MM.1S (cell line): Measurements from ENCODE around the gene WBP1L.

Experiments used
- DNase-seq: peaks from one replicate; pipeline ENCODE4 v3.0.0-alpha.2; 2015
- H2AFZ ChIP-seq: fragments of 300-600 bp; sonication (generic); 2 replicates; pipeline ENCODE4 v1.6.0; 2016; ENCODE audit warnings: antibody characterized with exemption, low read length
- H3F3A ChIP-seq: fragments of 300-600 bp; sonication (generic); 2 replicates; pipeline ENCODE4 v1.6.1; 2016; ENCODE audit warnings: mild to moderate bottlenecking, antibody characterized with exemption, low read length, moderate library complexity, mixed read lengths; ENCODE audit not compliant: insufficient read depth
- H3K27ac ChIP-seq: fragments of 300-600 bp; sonication (generic); 2 replicates; pipeline ENCODE4 v1.5.1; 2016; ENCODE audit warnings: mild to moderate bottlenecking, low read length
- H3K27me3 ChIP-seq: fragments of 300-600 bp; sonication (generic); replicated peaks from 2 replicates; pipeline ENCODE4 v1.6.0; 2016; ENCODE audit warnings: low read length; ENCODE audit not compliant: insufficient read depth
- H3K36me3 ChIP-seq: fragments of 300-600 bp; sonication (generic); replicated peaks from 2 replicates; pipeline ENCODE4 v1.6.1; 2016; ENCODE audit warnings: mild to moderate bottlenecking, low read length, mixed read lengths; ENCODE audit not compliant: insufficient read depth
- H3K4me1 ChIP-seq: fragments of 300-600 bp; sonication (generic); 2 replicates; pipeline ENCODE4 v1.6.1; 2016; ENCODE audit warnings: low read length, mixed read lengths
- H3K4me2 ChIP-seq: fragments of 300-600 bp; sonication (generic); 2 replicates; pipeline ENCODE4 v1.6.0; 2016; ENCODE audit warnings: low read depth, low read length
- H3K4me3 ChIP-seq: fragments of 300-600 bp; sonication (generic); 2 replicates; pipeline ENCODE4 v1.5.1; 2016; ENCODE audit warnings: low read length, mixed read lengths
- H3K79me2 ChIP-seq: fragments of 300-600 bp; sonication (generic); 2 replicates; pipeline ENCODE4 v1.6.1; 2016; ENCODE audit warnings: mixed run types, low read length, mixed read lengths
- H3K9ac ChIP-seq: fragments of 300-600 bp; sonication (generic); 2 replicates; pipeline ENCODE4 v1.6.1; 2016; ENCODE audit warnings: low read length, mixed read lengths
- H3K9me2 ChIP-seq: fragments of 300-600 bp; sonication (generic); replicated peaks from 2 replicates; pipeline ENCODE4 v1.6.1; 2016; ENCODE audit warnings: mild to moderate bottlenecking, low read length, mixed read lengths; ENCODE audit not compliant: insufficient read depth
- H3K9me3 ChIP-seq: fragments of 300-600 bp; sonication (generic); replicated peaks from 2 replicates; pipeline ENCODE4 v1.6.1; 2016; ENCODE audit warnings: mild to moderate bottlenecking, low read length, mixed read lengths; ENCODE audit not compliant: insufficient read depth
- H4K20me1 ChIP-seq: fragments of 300-600 bp; sonication (generic); 2 replicates; pipeline ENCODE4 v1.6.1; 2016; ENCODE audit warnings: mild to moderate bottlenecking, low read length, moderate library complexity, mixed read lengths; ENCODE audit not compliant: insufficient read depth
- EZH2 ChIP-seq: fragments of 300-600 bp; sonication (generic); optimal IDR thresholded peaks from 2 replicates; pipeline ENCODE3; 2017; ENCODE audit warnings: low read depth, mild to moderate bottlenecking, antibody characterized with exemption, low read length, mixed read lengths
- EZH2phosphoT487 ChIP-seq: fragments of 300-600 bp; sonication (generic); IDR thresholded peaks from 2 replicates; pipeline ENCODE4 v1.6.1; 2018; ENCODE audit warnings: antibody characterized with exemption, low read length
- TF ChIP-seq, protein P1 (sequence below): fragments of 300-600 bp; sonication (generic); IDR thresholded peaks from 2 replicates; pipeline ENCODE4 v1.5.1; 2016; ENCODE audit warnings: antibody characterized with exemption, low read length, mixed read lengths

WBP1L gene

DNA sequence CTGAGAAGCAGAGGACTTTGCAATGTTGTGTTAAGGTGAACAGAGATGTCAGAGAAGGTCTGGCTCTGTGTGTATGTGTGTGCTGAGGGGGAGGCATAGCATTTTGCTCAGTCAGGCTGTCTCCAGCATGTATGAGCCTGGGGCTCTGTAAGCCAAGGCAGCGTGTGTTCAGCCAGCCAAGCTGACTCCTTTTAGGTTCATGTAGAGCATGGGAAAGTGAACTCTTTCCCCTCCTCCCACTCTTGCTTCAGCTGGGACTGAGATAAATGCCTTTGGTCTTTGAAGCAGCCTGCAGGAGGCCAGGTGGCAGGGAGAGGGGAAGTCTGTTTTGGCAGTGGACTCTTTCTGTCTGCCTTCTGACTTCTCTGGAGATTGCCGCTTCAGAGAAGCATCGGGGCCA, 25.5 kb upstream of the WBP1L start:
- Histone ChIP-seq H3K4me3 (no peak overlapping the region), H3K4me1 (peaks cover 8% of the 10 kb centered on the region), H3K36me3 (no peaks in the 10 kb centered on the region), H3K27ac (no peak overlapping the region), H3F3A (peaks cover 20% of the 10 kb centered on the region), H3K9me3 (no peaks in the 10 kb centered on the region), H2AFZ (no peak overlapping the region), H3K9ac (no peak overlapping the region), H3K27me3 (no peaks in the 10 kb centered on the region), H3K9me2 (no peaks in the 10 kb centered on the region), H3K79me2 (peaks cover 90% of the 10 kb centered on the region), H3K4me2 (no peak overlapping the region), H4K20me1 (no peaks in the 10 kb centered on the region; the same call in 1 of the 2 replicates)
- TF ChIP-seq EZH2 (no peak), EZH2phosphoT487 (no peak)
- TF ChIP-seq, protein P1, sequence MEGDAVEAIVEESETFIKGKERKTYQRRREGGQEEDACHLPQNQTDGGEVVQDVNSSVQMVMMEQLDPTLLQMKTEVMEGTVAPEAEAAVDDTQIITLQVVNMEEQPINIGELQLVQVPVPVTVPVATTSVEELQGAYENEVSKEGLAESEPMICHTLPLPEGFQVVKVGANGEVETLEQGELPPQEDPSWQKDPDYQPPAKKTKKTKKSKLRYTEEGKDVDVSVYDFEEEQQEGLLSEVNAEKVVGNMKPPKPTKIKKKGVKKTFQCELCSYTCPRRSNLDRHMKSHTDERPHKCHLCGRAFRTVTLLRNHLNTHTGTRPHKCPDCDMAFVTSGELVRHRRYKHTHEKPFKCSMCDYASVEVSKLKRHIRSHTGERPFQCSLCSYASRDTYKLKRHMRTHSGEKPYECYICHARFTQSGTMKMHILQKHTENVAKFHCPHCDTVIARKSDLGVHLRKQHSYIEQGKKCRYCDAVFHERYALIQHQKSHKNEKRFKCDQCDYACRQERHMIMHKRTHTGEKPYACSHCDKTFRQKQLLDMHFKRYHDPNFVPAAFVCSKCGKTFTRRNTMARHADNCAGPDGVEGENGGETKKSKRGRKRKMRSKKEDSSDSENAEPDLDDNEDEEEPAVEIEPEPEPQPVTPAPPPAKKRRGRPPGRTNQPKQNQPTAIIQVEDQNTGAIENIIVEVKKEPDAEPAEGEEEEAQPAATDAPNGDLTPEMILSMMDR: no peak
- DNase-seq: no peak

DNA sequence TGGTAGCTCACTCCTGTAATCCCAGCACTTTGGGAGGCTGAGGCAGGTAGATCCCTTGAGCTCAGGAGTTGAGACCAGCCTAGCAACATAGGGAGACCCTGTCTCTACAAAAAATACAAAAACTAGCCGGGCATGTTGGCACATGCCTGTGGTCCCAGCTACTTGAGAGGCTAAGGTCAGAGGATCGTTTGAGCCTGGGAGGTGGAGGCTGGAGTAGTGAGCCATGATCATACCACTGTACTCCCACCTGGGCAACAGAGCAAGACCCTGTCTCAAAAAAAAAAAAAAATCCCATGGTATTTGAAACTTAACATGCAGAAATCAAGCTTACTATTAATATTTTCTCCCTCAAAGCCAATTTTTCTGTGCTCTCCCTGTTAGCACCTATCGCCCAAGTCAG, 23.4 kb upstream of the WBP1L start:
- TF ChIP-seq, protein P1: no peak
- TF ChIP-seq EZH2 (no peak), EZH2phosphoT487 (no peak)
- no peak overlapping the region for H3K9ac ChIP-seq
- H3K36me3 ChIP-seq: no peaks in the 10 kb centered on the region
- H3K4me1 ChIP-seq: peaks cover 8% of the 10 kb centered on the region
- DNase-seq: no peak
- H4K20me1 ChIP-seq: no peaks in the 10 kb centered on the region; the same call in 1 of the 2 replicates
- peaks cover 91% of the 10 kb centered on the region for H3K79me2 ChIP-seq
- peaks cover 3% of the 10 kb centered on the region; the same call in 1 of the 2 replicates for H3F3A ChIP-seq
- H3K9me2 ChIP-seq: no peaks in the 10 kb centered on the region
- no peak overlapping the region for H3K4me2 ChIP-seq
- no peak overlapping the region for H3K4me3 ChIP-seq
- H3K9me3 ChIP-seq: no peaks in the 10 kb centered on the region
- no peaks in the 10 kb centered on the region for H3K27me3 ChIP-seq
- no peak overlapping the region for H3K27ac ChIP-seq
- no peak overlapping the region for H2AFZ ChIP-seq

DNA sequence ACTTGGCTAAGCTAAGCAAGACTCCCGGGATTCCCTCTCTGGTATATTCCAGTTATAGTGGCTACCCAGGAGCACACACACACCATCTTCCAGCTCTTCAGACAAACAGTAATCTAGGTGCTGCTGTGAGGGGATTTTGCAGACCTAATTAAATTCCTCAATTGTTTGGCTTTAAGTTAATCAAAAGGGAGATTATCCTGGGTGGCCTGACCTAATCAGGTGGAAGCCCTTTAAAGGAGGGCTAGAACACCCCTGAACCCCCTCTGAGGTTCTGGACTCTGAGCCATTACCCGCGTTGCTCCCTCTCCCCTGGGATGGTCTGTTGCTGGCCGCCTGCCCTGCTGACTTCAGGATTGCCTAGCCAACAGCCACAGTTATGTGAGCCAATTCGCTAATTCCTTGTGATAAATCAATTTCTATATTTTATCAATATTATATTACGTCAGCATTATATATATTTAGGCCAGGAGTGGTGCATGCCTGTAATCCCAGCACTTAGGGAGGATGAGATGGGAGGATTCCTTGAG, 22.9 kb upstream of the WBP1L start:
- peaks cover 86% of the 10 kb centered on the region for H3K79me2 ChIP-seq
- H3K4me2 ChIP-seq: no peak overlapping the region
- no peak overlapping the region for H3K4me3 ChIP-seq
- no peak for DNase-seq
- H3K9me2 ChIP-seq: no peaks in the 10 kb centered on the region
- no peak overlapping the region for H3K27ac ChIP-seq
- H4K20me1 ChIP-seq: no peaks in the 10 kb centered on the region; the same call in 1 of the 2 replicates
- no peak overlapping the region for H2AFZ ChIP-seq
- no peak overlapping the region for H3K9ac ChIP-seq
- H3K9me3 ChIP-seq: no peaks in the 10 kb centered on the region
- no peaks in the 10 kb centered on the region for H3F3A ChIP-seq
- TF ChIP-seq EZH2: no peak
- TF ChIP-seq, protein P1: no peak
- no peak for TF ChIP-seq EZH2phosphoT487
- no peaks in the 10 kb centered on the region for H3K36me3 ChIP-seq
- H3K4me1 ChIP-seq: peaks cover 5% of the 10 kb centered on the region
- no peaks in the 10 kb centered on the region for H3K27me3 ChIP-seq
